ENCODE data around the gene CR1.
"Not testable (repeated sequence)": the region's sequence is repeated elsewhere in the genome, so short reads cannot be mapped to it uniquely, and the experiment has no call there.

CR1 gene

DNA sequence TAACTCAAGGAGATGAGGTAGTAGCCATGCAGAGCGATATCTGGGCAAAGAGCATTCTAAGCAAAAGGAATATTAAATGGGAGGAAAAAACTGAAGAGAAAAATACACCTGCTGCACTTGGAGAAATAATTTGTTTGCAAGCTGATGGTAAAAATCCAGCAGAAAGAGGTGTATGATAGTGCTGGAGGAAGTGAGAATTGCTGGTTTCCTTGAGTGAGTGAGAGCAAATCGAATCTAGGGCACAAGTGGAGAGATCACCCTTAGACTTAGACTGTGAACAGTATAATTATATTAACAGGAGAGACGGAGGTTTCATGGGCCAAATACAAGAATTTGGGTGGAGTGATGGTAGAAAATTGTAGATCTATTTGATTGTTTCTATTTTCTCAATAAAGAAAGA lies 2.7 kb upstream of the CR1 start:
- no peak overlapping the region for H3K4me3 Mint-ChIP-seq
- peaks cover 8% of the 10 kb centered on the region for H3K4me1 Mint-ChIP-seq (ENCODE audit: low read depth)
- no peak overlapping the region for H3K27ac Mint-ChIP-seq
- peaks cover 5% of the 10 kb centered on the region for H3K36me3 Mint-ChIP-seq (ENCODE audit: low read depth)
- peaks cover 35% of the 10 kb centered on the region for H3K27me3 Mint-ChIP-seq (ENCODE audit: low read depth)
- H3K9me3 Mint-ChIP-seq = no peaks in the 10 kb centered on the region

- H3K4me3 Mint-ChIP-seq = no peak overlapping the region
- H3K27ac Mint-ChIP-seq = no peak overlapping the region
- peaks cover 5% of the 10 kb centered on the region for H3K36me3 Mint-ChIP-seq (ENCODE audit: low read depth)
- H3K27me3 Mint-ChIP-seq (ENCODE audit: low read depth) = peaks cover 42% of the 10 kb centered on the region
- H3K4me1 Mint-ChIP-seq (ENCODE audit: low read depth) = peaks cover 8% of the 10 kb centered on the region
- H3K9me3 Mint-ChIP-seq = no peaks in the 10 kb centered on the region
Measured at GRCh38 chr1:207494171-207494570, 1.8 kb upstream of the CR1 start.

DNA sequence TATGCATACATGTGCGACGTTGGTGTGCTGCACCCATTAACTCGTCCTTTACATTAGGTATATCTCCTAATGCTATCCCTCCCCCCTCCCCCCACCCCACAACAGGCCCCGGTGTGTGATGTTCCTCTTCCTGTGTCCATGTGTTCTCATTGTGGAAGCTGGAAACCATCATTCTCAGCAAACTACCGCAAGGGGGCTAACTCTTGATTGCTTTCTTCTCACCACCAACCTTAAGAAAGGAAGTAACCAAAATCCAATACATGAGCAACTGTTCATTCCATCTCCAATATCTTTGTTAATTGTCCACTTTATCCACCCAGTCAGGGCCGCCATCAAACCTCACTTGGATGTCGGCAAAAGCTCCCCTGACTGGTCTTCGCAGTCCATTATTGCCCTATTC lies 676 bp upstream of the CR1 start:
- Mint-ChIP-seq H3K4me1 (ENCODE audit: low read depth) (peaks cover 11% of the 10 kb centered on the region), H3K27me3 (ENCODE audit: low read depth) (peaks cover 42% of the 10 kb centered on the region)
- not testable (repeated sequence) for H3K4me3 Mint-ChIP-seq; H3K36me3 Mint-ChIP-seq (ENCODE audit: low read depth); H3K9me3 Mint-ChIP-seq; H3K27ac Mint-ChIP-seq

GRCh38 chr1:207497941-207498340 lies 2.0 kb downstream of the CR1 start:
- no peaks in the 10 kb centered on the region for H3K9me3 Mint-ChIP-seq
- peaks cover 5% of the 10 kb centered on the region for H3K36me3 Mint-ChIP-seq (ENCODE audit: low read depth)
- H3K4me3 Mint-ChIP-seq = no peak overlapping the region
- no peak overlapping the region for H3K27ac Mint-ChIP-seq
- H3K4me1 Mint-ChIP-seq (ENCODE audit: low read depth) = peaks cover 11% of the 10 kb centered on the region
- H3K27me3 Mint-ChIP-seq (ENCODE audit: low read depth) = peaks cover 55% of the 10 kb centered on the region

GRCh38 chr1:207499573-207499972 lies 3.6 kb downstream of the CR1 start:
- Mint-ChIP-seq H3K36me3 (ENCODE audit: low read depth) (peaks cover 5% of the 10 kb centered on the region), H3K27ac (no peak overlapping the region), H3K27me3 (ENCODE audit: low read depth) (peaks cover 70% of the 10 kb centered on the region), H3K4me1 (ENCODE audit: low read depth) (peaks cover 11% of the 10 kb centered on the region), H3K4me3 (no peak overlapping the region), H3K9me3 (no peaks in the 10 kb centered on the region)

DNA sequence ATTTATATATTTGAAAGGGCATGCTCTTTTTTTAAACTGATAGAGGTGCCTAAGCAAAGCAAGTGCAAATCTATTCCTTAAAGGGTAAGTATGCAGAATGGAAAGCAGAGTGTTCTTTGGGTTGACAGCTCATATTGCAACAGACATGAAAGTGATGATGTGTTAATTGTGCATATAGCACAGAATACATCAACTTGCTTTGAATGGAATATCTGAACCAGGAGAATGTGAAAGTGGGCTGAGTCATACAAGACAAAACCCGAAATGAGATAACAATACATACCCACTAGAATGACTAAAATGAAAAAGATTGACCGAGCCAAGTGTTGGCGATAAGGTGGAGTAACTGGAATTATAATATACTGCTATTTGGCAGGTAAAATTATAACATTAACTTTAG lies 4.3 kb downstream of the CR1 start:
- peaks cover 11% of the 10 kb centered on the region for H3K4me1 Mint-ChIP-seq (ENCODE audit: low read depth)
- H3K36me3 Mint-ChIP-seq (ENCODE audit: low read depth) = peaks cover 5% of the 10 kb centered on the region
- H3K27ac Mint-ChIP-seq = no peak overlapping the region
- peaks cover 69% of the 10 kb centered on the region for H3K27me3 Mint-ChIP-seq (ENCODE audit: low read depth)
- H3K9me3 Mint-ChIP-seq = no peaks in the 10 kb centered on the region
- H3K4me3 Mint-ChIP-seq = no peak overlapping the region

DNA sequence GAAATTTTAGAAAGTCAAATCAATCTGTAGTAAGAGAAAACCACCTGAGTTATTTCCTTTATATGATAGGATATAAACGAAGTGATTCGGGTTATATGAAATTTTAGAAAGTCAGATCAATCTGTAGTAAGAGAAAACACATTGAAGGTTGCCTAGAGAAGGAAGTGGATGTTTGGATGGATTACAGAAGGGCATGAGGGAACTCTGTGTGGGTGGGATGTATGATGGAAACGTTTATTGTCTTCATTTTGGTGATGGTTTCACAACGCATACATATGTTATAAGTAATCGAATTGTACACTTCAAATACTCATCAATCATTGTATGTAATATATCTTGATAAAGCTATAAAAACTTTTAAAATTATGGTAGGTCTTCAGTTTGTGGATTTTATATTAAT lies 5.1 kb downstream of the CR1 start:
- H3K27ac Mint-ChIP-seq = no peak overlapping the region
- H3K27me3 Mint-ChIP-seq (ENCODE audit: low read depth) = peaks cover 61% of the 10 kb centered on the region
- no peak overlapping the region for H3K4me3 Mint-ChIP-seq
- no peaks in the 10 kb centered on the region for H3K36me3 Mint-ChIP-seq (ENCODE audit: low read depth)
- H3K4me1 Mint-ChIP-seq (ENCODE audit: low read depth) = peaks cover 4% of the 10 kb centered on the region
- H3K9me3 Mint-ChIP-seq = no peaks in the 10 kb centered on the region

- H3K9me3 Mint-ChIP-seq = no peaks in the 10 kb centered on the region
- H3K4me1 Mint-ChIP-seq (ENCODE audit: low read depth) = peaks cover 3% of the 10 kb centered on the region
- no peak overlapping the region for H3K27ac Mint-ChIP-seq
- H3K27me3 Mint-ChIP-seq (ENCODE audit: low read depth) = peaks cover 58% of the 10 kb centered on the region
- H3K4me3 Mint-ChIP-seq = no peak overlapping the region
- H3K36me3 Mint-ChIP-seq (ENCODE audit: low read depth) = no peaks in the 10 kb centered on the region
Measured at GRCh38 chr1:207502726-207503125, 6.8 kb downstream of the CR1 start.

- H3K36me3 Mint-ChIP-seq (ENCODE audit: low read depth) = no peaks in the 10 kb centered on the region
- no peak overlapping the region for H3K27ac Mint-ChIP-seq
- H3K9me3 Mint-ChIP-seq = no peaks in the 10 kb centered on the region
- no peak overlapping the region for H3K4me3 Mint-ChIP-seq
- H3K27me3 Mint-ChIP-seq (ENCODE audit: low read depth) = peaks cover 54% of the 10 kb centered on the region
- peaks cover 3% of the 10 kb centered on the region for H3K4me1 Mint-ChIP-seq (ENCODE audit: low read depth)
Measured at GRCh38 chr1:207503950-207504349, 8.0 kb downstream of the CR1 start.

DNA sequence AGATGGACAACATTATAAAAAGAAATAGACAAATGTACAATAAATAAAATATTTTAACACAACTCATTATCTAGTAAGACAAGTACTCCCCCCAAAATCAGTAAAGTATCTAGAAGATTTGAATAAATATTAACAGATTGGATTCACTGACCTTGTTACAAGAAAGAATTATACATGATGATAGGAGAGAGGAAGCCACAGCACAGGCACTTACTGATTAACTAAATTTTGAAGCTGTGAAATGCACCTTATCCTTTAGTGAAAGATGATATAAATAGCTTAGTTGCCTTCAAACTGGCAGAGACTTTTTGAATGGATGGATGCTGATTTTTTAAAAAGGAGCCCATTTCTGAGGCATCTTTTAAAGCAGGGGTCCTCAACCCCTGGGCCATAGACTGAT lies 8.5 kb downstream of the CR1 start:
- Mint-ChIP-seq H3K27ac (no peak overlapping the region), H3K9me3 (no peaks in the 10 kb centered on the region), H3K4me3 (no peak overlapping the region), H3K4me1 (ENCODE audit: low read depth) (peaks cover under 1% of the 10 kb centered on the region), H3K27me3 (ENCODE audit: low read depth) (peaks cover 51% of the 10 kb centered on the region), H3K36me3 (ENCODE audit: low read depth) (no peaks in the 10 kb centered on the region)

- Mint-ChIP-seq H3K4me3 (no peak overlapping the region), H3K27me3 (ENCODE audit: low read depth) (peaks cover 41% of the 10 kb centered on the region), H3K36me3 (ENCODE audit: low read depth) (no peaks in the 10 kb centered on the region), H3K4me1 (ENCODE audit: low read depth) (no peaks in the 10 kb centered on the region), H3K27ac (no peak overlapping the region), H3K9me3 (no peaks in the 10 kb centered on the region)
Measured at GRCh38 chr1:207510444-207510843, 14.5 kb downstream of the CR1 start.

DNA sequence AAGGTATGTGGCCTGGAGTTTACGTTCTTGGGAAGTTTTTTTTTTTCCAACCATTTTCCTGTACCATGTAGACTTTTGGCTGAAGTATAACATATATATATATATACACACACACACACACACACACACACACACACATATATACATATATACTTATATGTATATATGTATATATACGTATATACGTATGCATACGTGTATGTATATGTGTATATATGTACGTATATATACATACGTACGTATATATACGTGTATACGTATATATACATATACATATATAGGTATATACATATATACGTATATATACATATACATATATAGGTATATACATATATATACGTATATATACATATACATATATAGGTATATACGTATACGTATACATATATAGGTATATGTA lies 18.9 kb downstream of the CR1 start:
- H3K4me1 Mint-ChIP-seq (ENCODE audit: low read depth) = no peaks in the 10 kb centered on the region
- H3K27me3 Mint-ChIP-seq (ENCODE audit: low read depth) = peaks cover 41% of the 10 kb centered on the region
- no peak overlapping the region for H3K4me3 Mint-ChIP-seq
- no peaks in the 10 kb centered on the region for H3K36me3 Mint-ChIP-seq (ENCODE audit: low read depth)
- H3K9me3 Mint-ChIP-seq = no peaks in the 10 kb centered on the region
- H3K27ac Mint-ChIP-seq = no peak overlapping the region

DNA sequence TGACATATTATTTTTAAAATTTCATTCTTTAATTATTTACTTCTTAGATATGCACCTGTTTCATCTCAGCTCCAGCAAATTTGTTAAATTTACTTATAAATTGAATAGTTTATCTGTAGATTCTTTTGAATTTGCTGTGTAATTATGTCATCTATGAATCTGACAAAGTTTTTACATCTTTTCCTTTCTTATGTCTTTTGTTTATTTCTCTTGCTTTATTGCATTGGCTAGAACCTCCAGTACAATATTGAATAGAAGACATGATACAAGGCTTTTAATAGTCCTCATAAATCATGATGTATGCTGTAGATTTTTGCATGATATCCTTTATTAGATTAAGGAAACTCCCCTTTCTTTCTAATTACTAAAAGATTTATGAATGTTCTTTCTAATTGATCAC lies 20.8 kb downstream of the CR1 start:
- no peaks in the 10 kb centered on the region for H3K36me3 Mint-ChIP-seq (ENCODE audit: low read depth)
- peaks cover 40% of the 10 kb centered on the region for H3K27me3 Mint-ChIP-seq (ENCODE audit: low read depth)
- H3K27ac Mint-ChIP-seq = no peak overlapping the region

DNA sequence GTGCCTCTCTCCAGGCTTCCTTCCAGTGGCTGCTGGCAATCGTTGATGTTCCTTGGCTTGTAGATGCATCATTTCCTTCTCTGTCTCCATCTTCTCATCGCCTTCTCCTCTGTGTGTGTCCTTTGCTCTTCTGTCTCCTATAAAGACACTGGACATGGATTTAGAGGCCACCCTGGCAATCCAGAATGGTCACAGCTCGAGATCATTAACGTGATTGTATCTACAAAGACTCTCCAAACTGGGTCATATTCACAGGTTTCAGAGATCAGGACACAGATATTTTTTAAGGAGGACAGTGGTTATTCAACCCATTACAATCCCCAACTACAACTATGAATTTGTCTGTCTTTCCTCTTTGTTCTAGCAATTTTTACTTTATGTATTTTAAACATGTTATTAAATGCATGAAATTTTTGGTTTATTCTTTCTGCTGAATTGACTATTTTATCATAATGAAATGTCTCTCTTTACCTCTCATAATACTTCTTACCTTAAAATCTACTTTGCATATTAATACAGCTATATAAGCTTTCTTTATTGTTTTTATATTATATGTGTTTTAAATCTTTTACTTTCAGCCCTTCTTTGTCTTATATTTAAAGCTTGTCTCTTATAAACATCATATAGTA lies 22.8 kb downstream of the CR1 start:
- no peaks in the 10 kb centered on the region for H3K36me3 Mint-ChIP-seq (ENCODE audit: low read depth)
- no peaks in the 10 kb centered on the region for H3K9me3 Mint-ChIP-seq
- peaks cover 34% of the 10 kb centered on the region for H3K27me3 Mint-ChIP-seq (ENCODE audit: low read depth)
- no peak overlapping the region for H3K4me3 Mint-ChIP-seq
- H3K4me1 Mint-ChIP-seq (ENCODE audit: low read depth) = no peaks in the 10 kb centered on the region
- no peak overlapping the region for H3K27ac Mint-ChIP-seq

More for the DNA sequence above, 20.8 kb downstream of the CR1 start:
- no peak overlapping the region for H3K4me3 Mint-ChIP-seq
- no peaks in the 10 kb centered on the region for H3K9me3 Mint-ChIP-seq
- H3K4me1 Mint-ChIP-seq (ENCODE audit: low read depth) = no peaks in the 10 kb centered on the region

DNA sequence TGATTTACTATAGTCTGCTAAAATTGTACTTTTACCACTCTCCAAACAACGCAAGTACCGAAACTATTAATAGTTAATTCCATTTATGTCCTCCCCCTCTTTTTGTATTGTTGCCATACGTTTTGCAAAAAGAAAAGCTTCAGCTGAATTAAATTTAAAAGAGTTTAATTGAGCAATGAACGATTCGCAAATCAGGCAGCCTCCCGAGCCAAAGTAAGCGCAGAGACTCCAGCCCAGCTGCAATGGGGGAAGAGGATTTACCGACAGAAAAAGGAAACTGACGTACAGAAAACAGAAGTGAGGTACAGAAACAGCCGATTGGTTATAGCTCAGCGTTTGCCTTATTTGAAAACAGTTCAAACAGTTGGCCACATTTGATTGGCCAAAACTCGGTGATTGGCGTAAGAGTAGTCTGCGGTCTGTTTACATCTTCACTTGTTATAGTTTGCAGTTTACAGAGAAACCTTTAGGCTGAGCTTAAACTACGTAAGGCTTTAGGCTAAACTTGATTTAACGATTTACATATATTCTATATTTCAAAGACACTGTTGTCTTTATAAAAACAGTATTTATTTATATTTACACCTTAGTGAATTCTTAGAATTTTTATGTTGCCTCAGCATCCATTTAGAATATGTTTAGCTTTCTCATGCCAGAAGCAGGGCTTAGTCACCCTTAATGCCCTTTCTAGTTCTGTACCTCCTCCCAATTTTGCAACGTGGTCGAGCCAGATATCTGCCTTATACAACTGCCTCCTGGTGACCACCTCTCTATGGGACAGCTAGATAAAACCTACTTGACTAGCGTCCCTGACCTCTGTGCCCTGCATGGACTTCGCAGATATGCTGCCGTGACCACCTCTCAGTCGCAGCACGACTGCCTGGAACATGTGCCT lies 23.8 kb downstream of the CR1 start:
- Mint-ChIP-seq H3K4me1 (ENCODE audit: low read depth) (no peaks in the 10 kb centered on the region), H3K27me3 (ENCODE audit: low read depth) (peaks cover 39% of the 10 kb centered on the region), H3K27ac (no peak overlapping the region), H3K36me3 (ENCODE audit: low read depth) (no peaks in the 10 kb centered on the region), H3K4me3 (no peak overlapping the region), H3K9me3 (no peaks in the 10 kb centered on the region)
